H1 (cell line): ENCODE measurements around the gene KMT5B. TPM values are rescaled to one million over a fixed set of nuclear protein-coding genes. Genes with fewer than 3 reads are reported as not detected.

ENCODE experiments used
- CTCF ChIA-PET: fragments of 300-600 bp; sonication (Branson Sonifier 250); formaldehyde crosslinking; loops from one replicate; lab custom pipeline; 2021; ENCODE audit not compliant: partially characterized antibody; lab: Charles Lee
- POLR2A ChIA-PET: fragments of 300-600 bp; sonication (Branson Sonifier 250); formaldehyde crosslinking; loops from one replicate; lab custom pipeline; 2021; ENCODE audit warnings: inconsistent platforms; ENCODE audit not compliant: partially characterized antibody; lab: Charles Lee
- DNase-seq, 2 experiments: peaks; one replicate each; pipeline versions ENCODE4 v3.0.0 to v3.0.0-alpha.2; 2010 to 2022; ENCODE audit warnings: low spot score in 2 of 2, low read depth in 1 of 2, mixed read lengths in 1 of 2
- FAIRE-seq: peaks from 2 replicates; lab custom pipeline; 2011; peaks lifted over from hg19 to GRCh38; lab: Jason Lieb, UNC
- H2AFZ ChIP-seq: 2 replicates; pipeline ENCODE4 v1.8.1; 2012; ENCODE audit warnings: low read length, inconsistent platforms
- H2AK5ac ChIP-seq: 2 replicates; pipeline ENCODE4 v1.6.1; 2013; ENCODE audit warnings: low read depth, low read length
- H2BK120ac ChIP-seq: replicated peaks from 2 replicates; pipeline ENCODE3; 2013; ENCODE audit warnings: low read depth, low read length, inconsistent platforms
- H2BK12ac ChIP-seq: 2 replicates; pipeline ENCODE4 v1.6.1; 2013; ENCODE audit warnings: low read depth, low read length
- H2BK15ac ChIP-seq: 2 replicates; pipeline ENCODE4 v1.6.1; 2013; ENCODE audit warnings: low read length
- H2BK20ac ChIP-seq: 2 replicates; pipeline ENCODE4 v1.6.1; 2013; ENCODE audit warnings: low read length
- H2BK5ac ChIP-seq: 2 replicates; pipeline ENCODE4 v1.6.1; 2013; ENCODE audit warnings: low read depth, low read length
- H3K14ac ChIP-seq: 2 replicates; pipeline ENCODE4 v1.6.1; 2013; ENCODE audit warnings: inconsistent platforms; ENCODE audit not compliant: insufficient read length
- H3K18ac ChIP-seq: 2 replicates; pipeline ENCODE4 v1.6.1; 2013; ENCODE audit warnings: low read length; ENCODE audit errors: extremely low read depth
- H3K23ac ChIP-seq: 2 replicates; pipeline ENCODE4 v1.6.1; 2013; ENCODE audit warnings: inconsistent platforms; ENCODE audit not compliant: insufficient read length
- H3K23me2 ChIP-seq: 2 replicates; pipeline ENCODE4 v1.6.1; 2013; ENCODE audit warnings: low read depth, low read length
- H3K27ac ChIP-seq: 2 replicates; pipeline ENCODE4 v1.6.1; 2011; ENCODE audit warnings: low read depth, low read length, inconsistent platforms
- H3K27me3 ChIP-seq, 4 experiments: replicated peaks in 1 of 4; 1 replicate in 1 of 4; 2 replicates in 3 of 4; pipeline versions ENCODE4 v1.6.1 to v1.8.1; 2011 to 2013; ENCODE audit warnings: low read length in 3 of 4, mild to moderate bottlenecking in 3 of 4, inconsistent platforms in 2 of 4, mixed read lengths in 2 of 4, moderate library complexity in 1 of 4; ENCODE audit not compliant: control insufficient read depth in 3 of 4, insufficient read depth in 3 of 4; ENCODE audit errors: extremely low read depth in 1 of 4
- H3K36me3 ChIP-seq, 4 experiments: 2 replicates each; pipeline versions ENCODE4 v1.6.1 to v1.8.1; 2011 to 2013; ENCODE audit warnings: mild to moderate bottlenecking in 4 of 4, low read length in 3 of 4, moderate library complexity in 2 of 4, control low read depth in 1 of 4, inconsistent platforms in 1 of 4; ENCODE audit not compliant: insufficient read depth in 4 of 4, control insufficient read depth in 2 of 4
- H3K4ac ChIP-seq: replicated peaks from 2 replicates; pipeline ENCODE3; 2013; ENCODE audit warnings: low read length, low read depth, mixed read lengths, inconsistent platforms; ENCODE audit not compliant: insufficient read length
- H3K4me1 ChIP-seq, 4 experiments: replicated peaks in 1 of 4; 1 replicate in 1 of 4; 2 replicates in 3 of 4; pipeline versions ENCODE4 v1.6.1 to v1.8.1; 2011 to 2013; ENCODE audit warnings: low read length in 3 of 4, inconsistent platforms in 2 of 4, mixed read lengths in 1 of 4; ENCODE audit not compliant: insufficient read depth in 4 of 4, control insufficient read depth in 3 of 4
- H3K4me2 ChIP-seq, 2 experiments: 2 replicates each; pipeline versions ENCODE4 v1.6.1 to v1.8.1; 2011 to 2013; ENCODE audit warnings: low read depth in 2 of 2, low read length in 2 of 2, control low read depth in 1 of 2, inconsistent platforms in 1 of 2, mild to moderate bottlenecking in 1 of 2; ENCODE audit not compliant: insufficient read depth in 1 of 2
- H3K4me3 ChIP-seq, 4 experiments: fragments of 200-600, 300-600 bp in 1 of 4; sonication (generic), shearing (Covaris generic), sonication (Bioruptor Twin) in 1 of 4; 2 replicates each; pipeline versions ENCODE4 v1.5.1 to v1.8.1; 2011 to 2016; ENCODE audit warnings: low read length in 4 of 4, low read depth in 3 of 4, control low read depth in 2 of 4, inconsistent platforms in 2 of 4, mild to moderate bottlenecking in 2 of 4, mixed read lengths in 1 of 4, moderate library complexity in 1 of 4; ENCODE audit not compliant: insufficient read depth in 2 of 4; ENCODE audit errors: extremely low read depth in 1 of 4
- H3K56ac ChIP-seq: replicated peaks from 2 replicates; pipeline ENCODE3; 2013; ENCODE audit warnings: low read depth, mild to moderate bottlenecking, mixed read lengths, low read length, inconsistent platforms; ENCODE audit not compliant: insufficient read length
- H3K79me1 ChIP-seq: 2 replicates; pipeline ENCODE4 v1.6.1; 2013; ENCODE audit warnings: low read depth, low read length, control low read depth
- H3K79me2 ChIP-seq, 2 experiments: 2 replicates each; pipeline versions ENCODE4 v1.6.1 to v1.8.1; 2012 to 2013; ENCODE audit warnings: low read length in 2 of 2, mild to moderate bottlenecking in 2 of 2, inconsistent platforms in 1 of 2; ENCODE audit not compliant: insufficient read depth in 2 of 2, control insufficient read depth in 1 of 2
- H3K9ac ChIP-seq, 4 experiments: replicated peaks in 1 of 4; 1 replicate in 1 of 4; 2 replicates in 3 of 4; pipeline versions ENCODE4 v1.6.1 to v1.8.1; 2011 to 2013; ENCODE audit warnings: low read depth in 3 of 4, low read length in 3 of 4, control low read depth in 2 of 4, mild to moderate bottlenecking in 2 of 4, moderate library complexity in 2 of 4, inconsistent platforms in 1 of 4; ENCODE audit errors: extremely low read depth in 1 of 4
- H3K9me3 ChIP-seq, 2 experiments: 2 replicates each; pipeline versions ENCODE4 v1.6.1 to v1.8.1; 2012 to 2013; ENCODE audit warnings: mild to moderate bottlenecking in 2 of 2, moderate library complexity in 2 of 2, control low read depth in 1 of 2, inconsistent platforms in 1 of 2, low read depth in 1 of 2, low read length in 1 of 2, mixed read lengths in 1 of 2; ENCODE audit not compliant: insufficient read depth in 2 of 2
- H4K20me1 ChIP-seq, 2 experiments: replicated peaks in 1 of 2; 2 replicates each; pipeline versions ENCODE3 to v1.8.1; 2011 to 2013; ENCODE audit warnings: inconsistent platforms in 2 of 2, low read length in 2 of 2, mild to moderate bottlenecking in 1 of 2; ENCODE audit not compliant: insufficient read depth in 2 of 2, control insufficient read depth in 1 of 2
- H4K5ac ChIP-seq: 2 replicates; pipeline ENCODE4 v1.6.1; 2013; ENCODE audit warnings: low read length, low read depth, mixed read lengths, inconsistent platforms; ENCODE audit not compliant: insufficient read length
- H4K8ac ChIP-seq: 2 replicates; pipeline ENCODE4 v1.8.0; 2013; ENCODE audit warnings: mild to moderate bottlenecking, moderate library complexity, low read length, inconsistent platforms; ENCODE audit not compliant: insufficient read depth; ENCODE audit errors: extremely low read depth
- H4K91ac ChIP-seq: replicated peaks from 2 replicates; pipeline ENCODE3; 2013; ENCODE audit warnings: low read length, mixed read lengths, inconsistent platforms; ENCODE audit not compliant: insufficient read length
- ATF3 ChIP-seq: IDR thresholded peaks from 2 replicates; pipeline ENCODE4 v1.6.1; 2011; ENCODE audit warnings: low read depth, mild to moderate bottlenecking, low read length; ENCODE audit not compliant: insufficient read depth
- EGR1 ChIP-seq: IDR thresholded peaks from 2 replicates; pipeline ENCODE4 v1.6.1; 2011; ENCODE audit warnings: low read depth, low read length, borderline replicate concordance
- FOSL1 ChIP-seq: IDR thresholded peaks from 2 replicates; pipeline ENCODE4 v1.6.1; 2011; ENCODE audit warnings: mild to moderate bottlenecking, low read depth, low read length, moderate library complexity; ENCODE audit not compliant: insufficient read depth
- GABPA ChIP-seq: IDR thresholded peaks from 2 replicates; pipeline ENCODE4 v1.6.1; 2011; ENCODE audit warnings: mild to moderate bottlenecking, low read length, moderate library complexity, borderline replicate concordance; ENCODE audit not compliant: insufficient read depth
- HDAC2 ChIP-seq, 2 experiments: fragments of 300-600 bp in 1 of 2; sonication (generic) in 1 of 2; IDR thresholded peaks; 2 replicates each; pipeline ENCODE4 v1.6.1; 2011 to 2012; ENCODE audit warnings: low read depth in 2 of 2, low read length in 2 of 2, mild to moderate bottlenecking in 2 of 2, moderate library complexity in 2 of 2, borderline replicate concordance in 1 of 2, inconsistent platforms in 1 of 2
- MAFK ChIP-seq: IDR thresholded peaks from 2 replicates; pipeline ENCODE4 v1.6.1; 2012; ENCODE audit warnings: low read depth, mild to moderate bottlenecking, improper control_type of control experiment, low read length
- NRF1 ChIP-seq: IDR thresholded peaks from 2 replicates; pipeline ENCODE4 v1.6.1; 2011; ENCODE audit warnings: mild to moderate bottlenecking, low read depth, low read length, improper control_type of control experiment
- RBBP5 ChIP-seq: IDR thresholded peaks from 2 replicates; pipeline ENCODE4 v1.7.1; 2012; ENCODE audit warnings: low read depth, mild to moderate bottlenecking, inconsistent platforms, low read length, moderate library complexity, borderline replicate concordance
- RNF2 ChIP-seq: fragments of 200-900, 300-1000 bp; sonication (generic); IDR thresholded peaks from 2 replicates; pipeline ENCODE4 v1.7.1; 2016; ENCODE audit warnings: borderline replicate concordance, low read depth, mild to moderate bottlenecking, antibody characterized with exemption, low read length; ENCODE audit not compliant: poor library complexity, severe bottlenecking; ENCODE audit errors: missing control alignments
- SIX5 ChIP-seq: IDR thresholded peaks from 2 replicates; pipeline ENCODE4 v1.6.1; 2011; ENCODE audit warnings: mild to moderate bottlenecking, low read depth, low read length
- SP4 ChIP-seq: IDR thresholded peaks from 2 replicates; pipeline ENCODE4 v1.6.1; 2012; ENCODE audit warnings: low read length, inconsistent platforms
- TAF7 ChIP-seq: optimal IDR thresholded peaks from 2 replicates; pipeline ENCODE3; 2011; ENCODE audit warnings: low read depth, mild to moderate bottlenecking, inconsistent platforms, low read length, moderate library complexity, borderline replicate concordance
- TCF12 ChIP-seq: IDR thresholded peaks from 2 replicates; pipeline ENCODE4 v1.6.1; 2011; ENCODE audit warnings: low read depth, mild to moderate bottlenecking, low read length
- YY1 ChIP-seq: IDR thresholded peaks from 2 replicates; pipeline ENCODE4 v1.6.1; 2011; ENCODE audit warnings: low read depth, mild to moderate bottlenecking, low read length
- WGBS, 2 experiments: shearing (Covaris generic) in 1 of 2; methylation state at CpG; one replicate each; pipeline versions ENCODE4 v1.1.6 to v1.1.7; 2013 to 2015; ENCODE audit warnings: low lambda C conversion rate in 2 of 2, mixed read lengths in 2 of 2, inconsistent platforms in 1 of 2, low coverage in 1 of 2, missing lambda C conversion rate in 1 of 2; ENCODE audit not compliant: insufficient replicate concordance in 2 of 2, insufficient coverage in 1 of 2, insufficient read length in 1 of 2; ENCODE audit errors: extremely low coverage in 1 of 2, missing lambda C conversion rate in 1 of 2; 5-methylcytosine and 5-hydroxymethylcytosine counted together
- polyA plus RNA-seq, 7 experiments: library from polyadenylated mRNA; depleted of rRNA in 3 of 7; stranded (reverse) in 5 of 7; unstranded in 2 of 7; fragments of >200 nt in 5 of 7; fragments of 200-250 nt in 2 of 7; gene quantifications; 1 replicate in 5 of 7; 2 replicates in 1 of 7; 4 replicates in 1 of 7; pipeline versions ENCODE4 v1.2.1 to v1.2.3, GENCODE V29; 2011 to 2013; ENCODE audit warnings: missing spikeins in 2 of 7, mixed read lengths in 2 of 7
- total RNA-seq: library from RNA; stranded (reverse); fragmentation: NEBNext Ultra II Directional; extraction: Animal tissue kit (Norgen Biotek cat#: 25700); gene quantifications from 2 replicates; pipeline ENCODE4 v1.2.1, GENCODE V29; 2021

Gene KMT5B
- total and polyA plus RNA-seq, 2 of the 8 experiments (the other 6 are each of a cell fraction or from before 2014, with no cell fraction given): 11.0 to 40.8 TPM

DNA sequence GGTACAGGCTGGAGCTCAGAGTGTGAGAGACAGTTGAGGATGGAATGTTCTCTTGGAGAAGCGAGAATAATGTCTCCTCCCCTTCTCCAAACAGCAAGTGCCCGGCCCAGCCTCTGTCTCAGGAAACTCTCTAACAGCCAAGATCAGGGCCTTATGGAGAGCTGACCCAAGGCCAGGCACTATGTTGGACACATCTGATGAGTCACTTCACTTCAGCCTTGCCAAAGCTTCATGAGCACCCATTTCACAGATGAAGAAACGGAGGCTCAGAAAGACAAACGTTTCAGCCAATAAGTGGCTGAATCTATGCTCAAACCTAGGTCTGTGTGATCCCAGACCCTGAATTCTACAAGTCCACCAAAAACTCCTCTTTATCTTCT lies 69.8 kb downstream of the KMT5B start:
- Histone ChIP-seq H3K23ac (no peak overlapping the region), H3K4me3 (no peak overlapping the region), H2AFZ (no peak overlapping the region), H3K18ac (no peak overlapping the region), H3K4me1 (no peaks in the 10 kb centered on the region), H2BK120ac (no peak overlapping the region), H4K91ac (no peak overlapping the region), H3K27ac (no peak overlapping the region), H3K9me3 (no peaks in the 10 kb centered on the region), H3K9ac (no peak overlapping the region), H3K23me2 (no peaks in the 10 kb centered on the region), H3K14ac (no peak overlapping the region), H3K27me3 (no peaks in the 10 kb centered on the region), H3K4ac (no peak overlapping the region), H3K79me2 (no peaks in the 10 kb centered on the region), H2BK5ac (no peak overlapping the region), H2BK12ac (no peak overlapping the region), H2BK15ac (no peak overlapping the region), H4K5ac (no peak overlapping the region), H3K36me3 (no peaks in the 10 kb centered on the region), H3K4me2 (no peak overlapping the region), H3K56ac (no peak overlapping the region), H3K79me1 (no peaks in the 10 kb centered on the region; the same call in 1 of the 2 replicates), H2AK5ac (no peak overlapping the region), H4K20me1 (no peaks in the 10 kb centered on the region), H4K8ac (no peak overlapping the region), H2BK20ac (no peak overlapping the region)
- ChIA-PET CTCF (no interaction called here), POLR2A (no interaction called here)
- no peak for FAIRE-seq
- no peak for DNase-seq
- WGBS, 2 experiments: 97% methylated on average over 4 of the region's 4 CpGs; no CpG with 5 or more reads in 1 of the 2 experiments
- TF ChIP-seq ATF3 (no peak), SIX5 (no peak), FOSL1 (no peak), YY1 (no peak), TAF7 (no peak), RNF2 (no peak), NRF1 (no peak), GABPA (no peak), RBBP5 (no peak), EGR1 (no peak), SP4 (no peak), MAFK (no peak), TCF12 (no peak), HDAC2 (IDR thresholded peaks at IDR 0.05; ENCODE audit: borderline replicate concordance in 1 of 2, low read depth in 2 of 2, low read length in 2 of 2) (no peak)
